ENCODE data around the gene ASXL1.
A peak's percentile ranks its signal among the peaks of the same experiment; 100 is the strongest.

- TF ChIP-seq POLR2A (IDR thresholded peaks at IDR 0.05) = peak; percentile 40 to 48
- TF ChIP-seq CTCF (IDR thresholded peaks at IDR 0.05) = peak in 1 of 4 experiments; percentile 14
Measured at GRCh38 chr20:32474967-32475811, 117.1 kb downstream of the ASXL1 start.
